SK-N-SH (cell line): ENCODE data around the gene FAM163A. TPM values are rescaled to one million over a fixed set of nuclear protein-coding genes. Genes with fewer than 3 reads are reported as not detected.

Experiments
- CTCF ChIA-PET: fragments of 300-600, 350-600 bp; formaldehyde crosslinking; extraction: SDS; loops from one replicate; lab custom pipeline; 2021; lab: Yijun Ruan, JAX
- POLR2A ChIA-PET: fragments of 350-600 bp; sonication (Branson Sonifier 250); formaldehyde crosslinking; extraction: SDS; loops from one replicate; lab custom pipeline; 2020; ENCODE audit warnings: antibody characterized with exemption, inconsistent platforms; lab: Yijun Ruan, JAX
- DNase-seq: peaks from one replicate; pipeline ENCODE4 v3.0.0; 2012
- H2AFZ ChIP-seq: fragments of 200-600 bp; sonication (generic); 2 replicates; pipeline ENCODE4 v1.8.1; 2016; ENCODE audit warnings: antibody characterized with exemption, mild to moderate bottlenecking, low read depth
- H3F3A ChIP-seq: fragments of 200-600 bp; sonication (generic); replicated peaks from 2 replicates; pipeline ENCODE3; 2016; ENCODE audit warnings: antibody characterized with exemption, mild to moderate bottlenecking; ENCODE audit not compliant: insufficient read depth
- H3K27ac ChIP-seq, 2 experiments: fragments of 200-500 bp in 1 of 2; fragments of 200-600 bp in 1 of 2; sonication (Bioruptor generic) in 1 of 2; sonication (generic), shearing (Covaris generic) in 1 of 2; 2 replicates each; pipeline versions ENCODE4 v1.5.1 to v1.6.1; 2014 to 2016; ENCODE audit warnings: low read depth in 2 of 2, inconsistent platforms in 1 of 2, low read length in 1 of 2, mild to moderate bottlenecking in 1 of 2, mixed read lengths in 1 of 2
- H3K27me3 ChIP-seq: fragments of 200-600 bp; sonication (generic), shearing (Covaris generic); 2 replicates; pipeline ENCODE4 v1.6.1; 2016; ENCODE audit warnings: mixed run types; ENCODE audit not compliant: insufficient read depth
- H3K36me3 ChIP-seq, 2 experiments: fragments of 200-500 bp in 1 of 2; fragments of 200-600 bp in 1 of 2; sonication (Bioruptor generic) in 1 of 2; sonication (generic) in 1 of 2; replicated peaks in 1 of 2; 2 replicates each; pipeline versions ENCODE3 to v1.5.1; 2014 to 2016; ENCODE audit warnings: low read length in 1 of 2, mild to moderate bottlenecking in 1 of 2; ENCODE audit not compliant: insufficient read depth in 2 of 2, control insufficient read depth in 1 of 2
- H3K4me1 ChIP-seq, 2 experiments: fragments of 200-500 bp in 1 of 2; fragments of 200-600 bp in 1 of 2; sonication (Bioruptor generic) in 1 of 2; sonication (generic), shearing (Covaris generic) in 1 of 2; 2 replicates each; pipeline versions ENCODE4 v1.5.1 to v1.6.1; 2014 to 2016; ENCODE audit warnings: low read depth in 1 of 2, low read length in 1 of 2, mixed run types in 1 of 2; ENCODE audit not compliant: insufficient read depth in 2 of 2, control insufficient read depth in 1 of 2
- H3K4me2 ChIP-seq: fragments of 200-600 bp; sonication (generic), shearing (Covaris generic); 2 replicates; pipeline ENCODE4 v1.6.1; 2017; ENCODE audit warnings: mixed run types
- H3K4me3 ChIP-seq, 2 experiments: fragments of 200-500 bp in 1 of 2; fragments of 200-600 bp in 1 of 2; sonication (Bioruptor generic) in 1 of 2; sonication (generic), shearing (Covaris generic) in 1 of 2; 2 replicates each; pipeline versions ENCODE4 v1.5.1 to v1.8.1; 2014 to 2016; ENCODE audit warnings: low read depth in 2 of 2, inconsistent platforms in 1 of 2, low read length in 1 of 2, mild to moderate bottlenecking in 1 of 2, mixed read lengths in 1 of 2, moderate library complexity in 1 of 2
- H3K79me2 ChIP-seq: fragments of 200-600 bp; sonication (generic); 2 replicates; pipeline ENCODE4 v1.8.1; 2017; ENCODE audit warnings: mild to moderate bottlenecking; ENCODE audit not compliant: insufficient read depth
- H3K9ac ChIP-seq: fragments of 200-600 bp; sonication (generic); 2 replicates; pipeline ENCODE4 v1.6.1; 2017; ENCODE audit warnings: mixed run types
- H3K9me2 ChIP-seq: fragments of 200-600 bp; sonication (generic); 2 replicates; pipeline ENCODE4 v1.6.1; 2017; ENCODE audit warnings: mixed run types
- H3K9me3 ChIP-seq: fragments of 200-600 bp; sonication (generic); 2 replicates; pipeline ENCODE4 v1.6.1; 2017; ENCODE audit warnings: mixed run types, mild to moderate bottlenecking, moderate library complexity
- H4K20me1 ChIP-seq: fragments of 200-600 bp; sonication (generic); 2 replicates; pipeline ENCODE4 v1.6.1; 2017; ENCODE audit warnings: mild to moderate bottlenecking, mixed run types; ENCODE audit not compliant: insufficient read depth
- CTCF ChIP-seq: fragments of 200-600 bp; sonication (generic); IDR thresholded peaks from 2 replicates; pipeline ENCODE4 v1.6.1; 2017; ENCODE audit warnings: antibody characterized with exemption, mild to moderate bottlenecking, moderate library complexity
- ELF1 ChIP-seq: IDR thresholded peaks from 2 replicates; pipeline ENCODE4 v1.4.0; 2012
- EP300 ChIP-seq, 2 experiments: IDR thresholded peaks; 2 replicates each; pipeline versions ENCODE4 v1.4.0 to v1.6.1; 2012; ENCODE audit warnings: borderline replicate concordance in 1 of 2, low read depth in 1 of 2, low read length in 1 of 2
- EZH2phosphoT487 ChIP-seq: fragments of 200-600 bp; sonication (generic); IDR thresholded peaks from 2 replicates; pipeline ENCODE4 v1.6.1; 2017; ENCODE audit warnings: low read depth, mixed run types, mild to moderate bottlenecking, antibody characterized with exemption, moderate library complexity, borderline replicate concordance
- FOSL2 ChIP-seq: IDR thresholded peaks from 2 replicates; pipeline ENCODE4 v1.4.0; 2012; ENCODE audit warnings: low read depth, mild to moderate bottlenecking, moderate library complexity, borderline replicate concordance
- JUND ChIP-seq: IDR thresholded peaks from 2 replicates; pipeline ENCODE4 v1.4.0; 2012
- MAX ChIP-seq: IDR thresholded peaks from 2 replicates; pipeline ENCODE4 v1.4.0; 2012; ENCODE audit warnings: low read depth
- MEF2A ChIP-seq: IDR thresholded peaks from 2 replicates; pipeline ENCODE4 v1.4.0; 2012; ENCODE audit warnings: low read depth, borderline replicate concordance
- MXI1 ChIP-seq: IDR thresholded peaks from 2 replicates; pipeline ENCODE4 v1.6.1; 2012; ENCODE audit warnings: mild to moderate bottlenecking, low read depth, low read length, improper control_type of control experiment
- NRF1 ChIP-seq: IDR thresholded peaks from 2 replicates; pipeline ENCODE4 v1.6.1; 2012; ENCODE audit warnings: low read depth, mild to moderate bottlenecking, low read length
- PBX3 ChIP-seq: IDR thresholded peaks from 2 replicates; pipeline ENCODE4; 2012
- POLR2AphosphoS5 ChIP-seq: IDR thresholded peaks from 2 replicates; pipeline ENCODE4 v1.6.1; 2012; ENCODE audit warnings: low read depth, low read length
- RCOR1 ChIP-seq: fragments of 150-350 bp; IDR thresholded peaks from 2 replicates; pipeline ENCODE4 v1.6.1; 2017; ENCODE audit warnings: antibody characterized with exemption, low read length
- RXRA ChIP-seq: IDR thresholded peaks from 2 replicates; pipeline ENCODE4 v1.4.0; 2012; ENCODE audit warnings: low read depth, mild to moderate bottlenecking, borderline replicate concordance
- SIN3A ChIP-seq: IDR thresholded peaks from 2 replicates; pipeline ENCODE4 v1.6.1; 2012; ENCODE audit warnings: low read depth, mild to moderate bottlenecking, low read length, moderate library complexity, borderline replicate concordance
- SMC3 ChIP-seq: IDR thresholded peaks from 2 replicates; pipeline ENCODE4 v1.6.1; 2012; ENCODE audit warnings: low read depth, low read length, improper control_type of control experiment
- TAF1 ChIP-seq: IDR thresholded peaks from 2 replicates; pipeline ENCODE4 v1.6.1; 2012; ENCODE audit warnings: low read depth, mild to moderate bottlenecking, low read length, moderate library complexity, borderline replicate concordance
- TEAD4 ChIP-seq: IDR thresholded peaks from 2 replicates; pipeline ENCODE4 v1.4.0; 2012; ENCODE audit warnings: mild to moderate bottlenecking, borderline replicate concordance; ENCODE audit not compliant: insufficient read depth
- WGBS: methylation state at CpG from one replicate; pipeline ENCODE4 v1.1.6; 2017; ENCODE audit warnings: low lambda C conversion rate; 5-methylcytosine and 5-hydroxymethylcytosine counted together
- polyA plus RNA-seq, 3 experiments: library from polyadenylated mRNA; depleted of rRNA; stranded (reverse); fragments of >200 nt; gene quantifications; 2 replicates each; pipeline ENCODE4 v1.2.3, GENCODE V29; 2012
- TF ChIP-seq, protein P1 (sequence below): IDR thresholded peaks from 2 replicates; pipeline ENCODE4 v1.4.0; 2012; ENCODE audit warnings: low read depth, borderline replicate concordance
- TF ChIP-seq, protein P2 (sequence below): fragments of 150-350 bp; IDR thresholded peaks from 2 replicates; pipeline ENCODE4 v1.6.1; 2016; ENCODE audit warnings: mild to moderate bottlenecking, low read depth, low read length

Gene FAM163A
- polyA plus RNA-seq, 1 of the 3 experiments (the other 2 are of a cell fraction) = 0.43 TPM

GRCh38 chr1:179808503-179808902 lies 65.4 kb downstream of the FAM163A start:
- DNase-seq = no peak
- Histone ChIP-seq H3K36me3 (no peaks in the 10 kb centered on the region), H3K4me3 (no peak overlapping the region), H3K9me3 (no peaks in the 10 kb centered on the region), H3K27ac (peak overlapping the region in 1 of 2 experiments; percentile 54; a peak in 1 of 4 replicates), H3K9ac (no peak overlapping the region), H3K79me2 (no peaks in the 10 kb centered on the region), H4K20me1 (no peaks in the 10 kb centered on the region), H3K27me3 (peaks cover 10% of the 10 kb centered on the region; the same call in 1 of the 2 replicates), H3K4me2 (no peak overlapping the region), H3K9me2 (no peaks in the 10 kb centered on the region), H3F3A (no peaks in the 10 kb centered on the region), H3K4me1 (peaks cover 0 to 46% of the 10 kb centered on the region in 2 experiments; a peak in 1 of 4 replicates), H2AFZ (no peak overlapping the region)
- WGBS = 63% methylated on average over 1 of the region's 1 CpG
- ChIA-PET CTCF (interaction anchor here (0.9 to 20.9 kb wide), 9 partner anchors 11 to 371 kb away, joined by 3 to 862 read pairs (median 18); no protein-coding TSS in a partner anchor), POLR2A (interaction anchor here (0.9 to 1.5 kb wide), 3 partner anchors 10 to 102 kb away, joined by 3 to 4 read pairs (median 3); no protein-coding TSS in a partner anchor)
- no peak for TF ChIP-seq SMC3
- TF ChIP-seq EP300 (IDR thresholded peaks at IDR 0.05; ENCODE audit: borderline replicate concordance in 1 of 2, low read depth in 1 of 2, low read length in 1 of 2) = no peak
- TF ChIP-seq PBX3 = no peak
- no peak for TF ChIP-seq SIN3A
- TF ChIP-seq TAF1 = no peak
- TF ChIP-seq, protein P1, sequence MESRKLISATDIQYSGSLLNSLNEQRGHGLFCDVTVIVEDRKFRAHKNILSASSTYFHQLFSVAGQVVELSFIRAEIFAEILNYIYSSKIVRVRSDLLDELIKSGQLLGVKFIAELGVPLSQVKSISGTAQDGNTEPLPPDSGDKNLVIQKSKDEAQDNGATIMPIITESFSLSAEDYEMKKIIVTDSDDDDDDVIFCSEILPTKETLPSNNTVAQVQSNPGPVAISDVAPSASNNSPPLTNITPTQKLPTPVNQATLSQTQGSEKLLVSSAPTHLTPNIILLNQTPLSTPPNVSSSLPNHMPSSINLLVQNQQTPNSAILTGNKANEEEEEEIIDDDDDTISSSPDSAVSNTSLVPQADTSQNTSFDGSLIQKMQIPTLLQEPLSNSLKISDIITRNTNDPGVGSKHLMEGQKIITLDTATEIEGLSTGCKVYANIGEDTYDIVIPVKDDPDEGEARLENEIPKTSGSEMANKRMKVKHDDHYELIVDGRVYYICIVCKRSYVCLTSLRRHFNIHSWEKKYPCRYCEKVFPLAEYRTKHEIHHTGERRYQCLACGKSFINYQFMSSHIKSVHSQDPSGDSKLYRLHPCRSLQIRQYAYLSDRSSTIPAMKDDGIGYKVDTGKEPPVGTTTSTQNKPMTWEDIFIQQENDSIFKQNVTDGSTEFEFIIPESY = no peak
- no peak for TF ChIP-seq MXI1
- no peak for TF ChIP-seq TEAD4
- TF ChIP-seq, protein P2, sequence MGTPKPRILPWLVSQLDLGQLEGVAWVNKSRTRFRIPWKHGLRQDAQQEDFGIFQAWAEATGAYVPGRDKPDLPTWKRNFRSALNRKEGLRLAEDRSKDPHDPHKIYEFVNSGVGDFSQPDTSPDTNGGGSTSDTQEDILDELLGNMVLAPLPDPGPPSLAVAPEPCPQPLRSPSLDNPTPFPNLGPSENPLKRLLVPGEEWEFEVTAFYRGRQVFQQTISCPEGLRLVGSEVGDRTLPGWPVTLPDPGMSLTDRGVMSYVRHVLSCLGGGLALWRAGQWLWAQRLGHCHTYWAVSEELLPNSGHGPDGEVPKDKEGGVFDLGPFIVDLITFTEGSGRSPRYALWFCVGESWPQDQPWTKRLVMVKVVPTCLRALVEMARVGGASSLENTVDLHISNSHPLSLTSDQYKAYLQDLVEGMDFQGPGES = no peak
- TF ChIP-seq CTCF = no peak
- no peak for TF ChIP-seq POLR2AphosphoS5
- no peak for TF ChIP-seq NRF1
- TF ChIP-seq MAX = no peak
- TF ChIP-seq ELF1 = no peak
- no peak for TF ChIP-seq EZH2phosphoT487
- TF ChIP-seq JUND = no peak
- no peak for TF ChIP-seq RCOR1
- no peak for TF ChIP-seq FOSL2
- TF ChIP-seq MEF2A = no peak
- TF ChIP-seq RXRA = no peak
